ENCODE measurements around the gene CASS4. TPM values are rescaled to one million over a fixed set of nuclear protein-coding genes. Genes with fewer than 3 reads are reported as not detected.
A peak's percentile ranks its signal among the peaks of the same experiment; 100 is the strongest.

Gene CASS4
- total RNA-seq, 6 experiments from 2014 or later: 0.66 to 2.1 (median 0.83) TPM

GRCh38 chr20:56412949-56413348, 889 bp downstream of the CASS4 start:
- intact Hi-C loops (cut with DNase I): no loop called here
- 86% methylated on average over 3 of the region's 3 CpGs for WGBS (ENCODE audit: insufficient coverage, low coverage, low lambda C conversion rate, missing lambda C conversion rate)

GRCh38 chr20:56414842-56415765, 3.0 kb downstream of the CASS4 start:
- Histone ChIP-seq H3K9me3 (no peaks in the 10 kb centered on the region), H3K4me3 (no peak overlapping the region), H3K36me3 (no peaks in the 10 kb centered on the region), H3K27me3 (no peaks in the 10 kb centered on the region), H3K27ac (no peak overlapping the region), H3K4me1 (peaks cover 0 to 25% (median 6%) of the 10 kb centered on the region in 4 donors)
- intact Hi-C loops (cut with DNase I): no loop called here
- DNase-seq: no peak
- no peak for ATAC-seq
- 80% methylated on average over 12 of the region's 12 CpGs for WGBS (ENCODE audit: insufficient coverage, low coverage, low lambda C conversion rate, missing lambda C conversion rate)
- TF ChIP-seq POLR2A (IDR thresholded peaks at IDR 0.05) (no peak), CTCF (IDR thresholded peaks at IDR 0.05) (no peak)

More at GRCh38 chr20:56412949-56413348, 889 bp downstream of the CASS4 start:
- ATAC-seq: no peak
- Histone ChIP-seq H3K27ac (peak overlapping the region; percentile 63 to 76 (median 65)), H3K27me3 (no peaks in the 10 kb centered on the region), H3K9me3 (no peaks in the 10 kb centered on the region), H3K36me3 (peaks cover 0 to 2% (median 0%) of the 10 kb centered on the region in 4 donors), H3K4me1 (peaks cover 0 to 31% (median 6%) of the 10 kb centered on the region in 4 donors), H3K4me3 (no peak overlapping the region)
- TF ChIP-seq CTCF (IDR thresholded peaks at IDR 0.05) (no peak), POLR2A (IDR thresholded peaks at IDR 0.05) (no peak)
- DNase-seq: no peak

- H3K9me3 ChIP-seq: no peaks in the 10 kb centered on the region
- H3K27ac ChIP-seq: no peak overlapping the region
- no peak overlapping the region for H3K4me3 ChIP-seq
- no peaks in the 10 kb centered on the region for H3K27me3 ChIP-seq
- peaks cover 0 to 7% (median 2%) of the 10 kb centered on the region in 4 donors for H3K4me1 ChIP-seq
- TF ChIP-seq POLR2A (IDR thresholded peaks at IDR 0.05): no peak
- no peaks in the 10 kb centered on the region for H3K36me3 ChIP-seq
- intact Hi-C loops (cut with DNase I): no loop called here
- DNase-seq (no peak), ATAC-seq (no peak)
- 79% methylated on average over 7 of the region's 7 CpGs for WGBS (ENCODE audit: insufficient coverage, low coverage, low lambda C conversion rate, missing lambda C conversion rate)
Measured at GRCh38 chr20:56417402-56417801, 5.3 kb downstream of the CASS4 start.

- H3K36me3 ChIP-seq: no peaks in the 10 kb centered on the region
- H3K9me3 ChIP-seq: no peaks in the 10 kb centered on the region
- no peak for ATAC-seq
- TF ChIP-seq CTCF (IDR thresholded peaks at IDR 0.05): no peak
- 88% methylated on average over 4 of the region's 4 CpGs for WGBS (ENCODE audit: insufficient coverage, low coverage, low lambda C conversion rate, missing lambda C conversion rate)
- no peaks in the 10 kb centered on the region for H3K27me3 ChIP-seq
- H3K27ac ChIP-seq: peak overlapping the region in 1 of 3 donors; percentile 7
- intact Hi-C loops (cut with DNase I): no loop called here
- no peak for DNase-seq
- H3K4me3 ChIP-seq: no peak overlapping the region
- H3K4me1 ChIP-seq: peaks cover 0 to 5% (median 0%) of the 10 kb centered on the region in 4 donors
Measured at GRCh38 chr20:56417911-56418310, 5.9 kb downstream of the CASS4 start.

GRCh38 chr20:56418385-56418861, 6.4 kb downstream of the CASS4 start:
- DNase-seq (no peak), ATAC-seq (no peak)
- 54% methylated on average over 11 of the region's 11 CpGs for WGBS (ENCODE audit: insufficient coverage, low coverage, low lambda C conversion rate, missing lambda C conversion rate)
- no peaks in the 10 kb centered on the region for H3K9me3 ChIP-seq
- intact Hi-C loops (cut with DNase I): no loop called here
- H3K4me1 ChIP-seq: peaks cover 0 to 4% (median 0%) of the 10 kb centered on the region in 4 donors
- no peaks in the 10 kb centered on the region for H3K27me3 ChIP-seq
- no peaks in the 10 kb centered on the region for H3K36me3 ChIP-seq
- no peak for TF ChIP-seq CTCF (IDR thresholded peaks at IDR 0.05)
- TF ChIP-seq POLR2A (IDR thresholded peaks at IDR 0.05): no peak
- no peak overlapping the region for H3K4me3 ChIP-seq
- peak overlapping the region; percentile 7 to 37 (median 22) for H3K27ac ChIP-seq

All from right lobe of liver (tissue), 6 donors.